ENCODE measurements around the gene ATG7.
"Not testable (repeated sequence)": the region's sequence is repeated elsewhere in the genome, so short reads cannot be mapped to it uniquely, and the experiment has no call there.

ATG7 gene

DNA sequence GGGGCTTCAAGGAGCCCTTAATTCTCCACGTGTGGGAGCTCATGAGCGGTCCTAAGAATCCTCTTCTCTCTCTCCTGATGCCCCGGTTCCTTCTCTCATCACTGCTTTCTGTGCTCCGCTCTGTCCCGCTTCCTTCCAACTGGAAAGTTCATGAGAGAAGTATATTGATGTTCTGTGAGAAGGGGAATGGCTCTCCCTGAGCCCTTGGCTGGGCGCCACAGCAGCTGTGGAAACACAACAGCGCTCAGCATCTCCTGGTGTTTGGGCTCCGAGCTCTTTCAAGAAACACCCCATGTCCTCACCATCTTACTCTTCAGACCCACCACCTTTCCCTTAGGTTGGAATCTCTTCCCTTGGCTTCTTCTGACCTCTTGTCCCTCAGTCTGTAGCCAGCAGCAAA lies 209.8 kb downstream of the ATG7 start:
- no peak for FAIRE-seq
- no peak for DNase-seq (ENCODE audit: extremely low spot score, insufficient read length, low read depth)

GRCh38 chr3:11488356-11488755 lies 216.2 kb downstream of the ATG7 start:
- not testable (repeated sequence) for FAIRE-seq; DNase-seq (ENCODE audit: extremely low spot score, insufficient read length, low read depth)

GRCh38 chr3:11494131-11494916 lies 222.1 kb downstream of the ATG7 start:
- no peak for DNase-seq (ENCODE audit: extremely low spot score, insufficient read length, low read depth)
- no peak for FAIRE-seq

- no peak for FAIRE-seq
- no peak for DNase-seq (ENCODE audit: extremely low spot score, insufficient read length, low read depth)
Observed at GRCh38 chr3:11495948-11496557, 223.9 kb downstream of the ATG7 start.

GRCh38 chr3:11498177-11498576 lies 226.0 kb downstream of the ATG7 start:
- FAIRE-seq (no peak), DNase-seq (ENCODE audit: extremely low spot score, insufficient read length, low read depth) (no peak)

GRCh38 chr3:11498646-11499045 lies 226.4 kb downstream of the ATG7 start:
- DNase-seq (ENCODE audit: extremely low spot score, insufficient read length, low read depth) = no peak
- FAIRE-seq = no peak

- DNase-seq (ENCODE audit: extremely low spot score, insufficient read length, low read depth) = no peak
- FAIRE-seq = no peak
Observed at GRCh38 chr3:11499144-11499543, 226.9 kb downstream of the ATG7 start.

DNA sequence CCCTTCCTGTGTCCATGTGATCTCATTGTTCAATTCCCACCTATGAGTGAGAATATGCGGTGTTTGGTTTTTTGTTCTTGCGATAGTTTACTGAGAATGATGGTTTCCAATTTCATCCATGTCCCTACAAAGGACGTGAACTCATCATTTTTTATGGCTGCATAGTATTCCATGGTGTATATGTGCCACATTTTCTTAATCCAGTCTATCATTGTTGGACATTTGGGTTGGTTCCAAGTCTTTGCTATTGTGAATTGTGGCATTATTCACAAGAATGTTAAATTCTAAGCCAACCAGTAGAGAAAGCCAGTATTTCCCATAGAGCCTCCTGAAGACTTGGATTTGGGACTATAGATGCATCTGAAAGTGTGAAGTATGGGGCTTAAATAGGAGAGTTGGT lies 230.2 kb downstream of the ATG7 start:
- DNase-seq (ENCODE audit: extremely low spot score, insufficient read length, low read depth); FAIRE-seq: not testable (repeated sequence)

GRCh38 chr3:11507719-11508118 lies 235.5 kb downstream of the ATG7 start:
- no peak for DNase-seq (ENCODE audit: extremely low spot score, insufficient read length, low read depth)
- FAIRE-seq = no peak

DNA sequence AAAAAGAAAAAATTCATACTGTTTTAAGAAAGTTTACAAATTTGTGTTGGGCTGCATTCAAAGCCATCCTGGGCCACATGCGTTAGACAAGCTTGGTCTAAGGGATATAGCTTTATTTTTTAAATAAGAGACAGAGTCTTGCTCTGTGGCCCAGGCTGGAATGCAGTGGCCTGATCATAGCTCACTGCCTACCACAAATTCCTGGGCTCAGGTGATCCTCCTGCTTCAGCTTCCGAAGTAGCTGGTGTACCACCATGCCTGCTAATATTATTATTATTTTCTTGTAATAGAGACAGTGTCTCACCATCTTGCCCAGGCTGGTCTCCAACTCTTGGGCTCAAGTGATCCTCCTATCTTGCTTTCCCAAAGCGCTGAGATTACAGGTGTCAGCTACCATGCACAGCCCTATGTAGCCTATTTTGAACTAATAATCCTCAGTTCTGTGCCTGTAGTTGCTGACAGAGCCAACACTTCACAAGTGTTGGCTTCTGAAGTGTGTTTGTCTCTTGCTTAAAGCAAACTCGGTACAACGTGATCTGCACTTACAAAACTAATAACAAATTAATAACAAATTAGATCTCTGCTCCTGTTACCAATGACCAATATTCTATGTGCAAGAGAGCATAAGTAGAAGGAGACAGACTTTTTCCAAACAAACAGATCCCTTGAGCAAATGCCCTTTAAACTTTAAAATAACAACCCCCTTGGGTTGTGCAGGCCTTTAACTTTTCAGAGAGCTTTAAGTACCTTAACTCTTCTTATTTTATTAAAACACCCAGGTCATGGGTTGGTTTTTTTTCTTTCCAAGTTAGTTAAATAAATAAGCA lies 236.4 kb downstream of the ATG7 start:
- FAIRE-seq (no peak), DNase-seq (ENCODE audit: extremely low spot score, insufficient read length, low read depth) (no peak)

DNA sequence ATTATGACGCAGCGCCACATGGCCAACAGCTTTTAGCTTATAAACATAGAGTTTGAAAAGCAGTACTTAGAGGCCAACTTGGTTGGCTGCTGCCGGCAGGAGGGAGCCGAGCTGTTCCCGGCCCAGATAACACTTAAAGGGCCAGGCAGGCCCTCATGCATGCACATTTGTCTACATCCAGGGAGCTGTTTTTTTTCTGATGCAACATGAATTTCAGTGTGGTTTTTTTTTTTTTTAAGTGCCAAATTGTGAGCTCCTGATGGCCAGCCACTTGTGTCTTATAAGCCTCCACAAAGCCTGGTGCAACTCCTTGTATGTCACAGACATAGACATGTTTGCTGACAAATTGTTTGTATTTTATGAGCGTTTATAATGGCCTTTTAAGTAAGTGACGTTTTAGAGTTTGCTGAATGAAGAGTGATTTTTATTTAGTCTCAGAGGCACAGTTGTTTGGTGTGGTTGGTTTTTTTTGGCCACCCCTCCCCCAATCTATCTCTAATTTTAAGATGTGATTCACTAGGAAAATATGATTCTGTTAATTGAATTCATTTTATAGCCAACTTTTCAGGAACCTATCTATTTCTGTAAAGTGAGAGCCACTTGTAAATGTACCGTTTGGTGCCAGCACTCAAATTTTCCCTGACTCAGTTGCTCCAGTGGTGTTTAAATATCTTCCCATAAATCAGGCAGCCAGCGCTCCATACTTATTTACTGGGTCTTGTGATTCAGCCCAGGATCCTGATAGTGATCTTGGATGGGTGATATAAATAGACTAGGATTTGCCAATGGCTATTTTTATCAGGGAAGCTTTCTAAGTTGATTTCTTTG lies 237.2 kb downstream of the ATG7 start:
- no peak for FAIRE-seq
- no peak for DNase-seq (ENCODE audit: extremely low spot score, insufficient read length, low read depth)

DNA sequence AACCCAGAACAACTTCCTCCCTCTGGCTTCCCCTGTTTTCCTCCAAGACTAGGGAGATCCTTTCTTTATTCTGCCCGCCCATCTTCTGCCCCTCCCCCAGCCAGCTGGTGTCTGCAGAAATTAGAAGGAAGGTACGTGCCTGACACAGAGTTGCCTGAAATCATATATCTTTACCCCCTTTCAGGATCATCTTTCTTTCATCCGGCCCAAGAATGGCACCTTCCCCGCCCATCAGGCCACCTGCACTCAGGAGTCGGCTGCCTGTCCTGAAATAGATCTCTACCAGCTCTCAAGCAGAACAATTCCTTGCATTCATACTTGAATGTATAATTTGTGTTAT lies 237.8 kb downstream of the ATG7 start:
- no peak for DNase-seq (ENCODE audit: extremely low spot score, insufficient read length, low read depth)
- no peak for FAIRE-seq

DNA sequence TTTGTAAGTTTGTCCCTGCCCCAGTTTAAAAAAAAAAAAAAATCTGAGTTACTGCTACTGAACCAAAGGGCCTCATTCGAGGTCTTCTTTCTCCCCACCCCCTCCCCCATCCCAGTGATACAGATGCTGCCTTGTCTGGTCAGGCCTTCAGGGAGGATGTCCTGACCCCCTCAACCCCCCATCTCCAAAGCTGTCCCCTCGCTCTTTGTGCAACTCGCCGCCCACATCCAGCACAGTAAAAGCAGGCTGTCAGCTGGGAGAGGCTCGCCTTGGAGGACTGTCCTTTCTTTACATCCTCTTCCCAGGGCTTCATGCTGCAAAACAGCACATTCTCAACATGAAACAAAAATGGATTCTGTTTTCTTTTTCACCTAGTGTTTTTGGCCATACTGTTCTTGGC lies 238.2 kb downstream of the ATG7 start:
- no peak for DNase-seq (ENCODE audit: extremely low spot score, insufficient read length, low read depth)
- no peak for FAIRE-seq

DNA sequence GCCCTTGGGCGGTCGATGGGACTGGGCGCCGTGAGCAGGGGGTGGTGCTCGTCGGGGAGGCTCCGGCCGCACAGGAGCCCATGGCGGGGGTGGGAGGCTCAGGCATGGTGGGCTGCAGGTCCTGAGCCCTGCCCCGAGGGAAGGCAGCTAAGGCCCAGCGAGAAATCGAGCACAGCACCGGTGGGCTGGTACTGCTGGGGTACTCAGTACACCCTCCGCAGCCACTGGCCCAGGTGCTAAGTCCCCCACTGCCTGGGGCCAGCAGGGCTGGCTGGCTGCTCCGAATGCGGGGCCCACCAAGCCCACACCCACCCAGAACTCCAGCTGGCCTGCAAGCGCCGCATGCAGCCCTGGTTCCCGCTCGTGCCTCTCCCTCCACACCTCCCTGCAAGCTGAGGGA lies 239.4 kb downstream of the ATG7 start:
- DNase-seq (ENCODE audit: extremely low spot score, insufficient read length, low read depth); FAIRE-seq: not testable (repeated sequence)

GRCh38 chr3:11513125-11513816 lies 241.1 kb downstream of the ATG7 start:
- DNase-seq (ENCODE audit: extremely low spot score, insufficient read length, low read depth); FAIRE-seq: not testable (repeated sequence)

DNA sequence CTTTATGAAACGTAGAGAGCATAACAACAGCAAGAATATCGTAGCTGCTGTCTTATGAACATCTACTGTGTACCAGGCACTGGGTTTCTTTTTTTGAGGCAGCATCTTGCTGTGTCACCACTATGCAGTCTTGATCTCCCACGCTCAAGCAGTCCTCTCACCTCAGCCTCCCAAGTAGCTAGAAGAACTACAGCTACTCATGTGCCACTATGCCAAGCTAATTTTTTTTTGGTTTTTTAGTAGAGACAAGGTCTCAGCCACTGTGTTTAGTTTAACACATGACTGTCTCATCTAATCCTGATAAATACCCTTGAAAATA lies 241.6 kb downstream of the ATG7 start:
- FAIRE-seq (no peak), DNase-seq (ENCODE audit: extremely low spot score, insufficient read length, low read depth) (no peak)

- no peak for FAIRE-seq
Observed at GRCh38 chr3:11514191-11514821, 242.1 kb downstream of the ATG7 start.

DNA sequence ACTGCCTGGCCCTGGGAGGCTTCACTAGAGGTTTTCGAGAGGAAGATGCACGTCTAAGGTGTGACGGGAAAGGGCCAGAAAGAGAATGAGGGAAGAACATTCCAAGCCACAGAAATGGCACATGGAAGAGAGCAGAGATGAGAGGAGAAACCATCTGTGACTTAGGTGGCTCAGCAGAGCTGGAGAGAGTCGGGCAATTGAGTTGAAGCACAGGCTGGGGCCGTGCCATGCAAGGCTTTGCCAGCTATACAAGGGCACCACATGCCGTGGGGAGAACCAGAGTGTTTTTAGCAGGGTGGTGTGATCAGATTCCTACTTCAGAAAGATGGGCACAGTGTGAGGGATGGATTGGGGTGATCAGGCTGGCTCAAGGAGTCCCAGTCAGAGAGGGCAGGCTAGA lies 245.4 kb downstream of the ATG7 start:
- DNase-seq (ENCODE audit: extremely low spot score, insufficient read length, low read depth) (no peak), FAIRE-seq (no peak)

More at GRCh38 chr3:11514191-11514821, 242.1 kb downstream of the ATG7 start:
- DNase-seq (ENCODE audit: extremely low spot score, insufficient read length, low read depth) = no peak

DNA sequence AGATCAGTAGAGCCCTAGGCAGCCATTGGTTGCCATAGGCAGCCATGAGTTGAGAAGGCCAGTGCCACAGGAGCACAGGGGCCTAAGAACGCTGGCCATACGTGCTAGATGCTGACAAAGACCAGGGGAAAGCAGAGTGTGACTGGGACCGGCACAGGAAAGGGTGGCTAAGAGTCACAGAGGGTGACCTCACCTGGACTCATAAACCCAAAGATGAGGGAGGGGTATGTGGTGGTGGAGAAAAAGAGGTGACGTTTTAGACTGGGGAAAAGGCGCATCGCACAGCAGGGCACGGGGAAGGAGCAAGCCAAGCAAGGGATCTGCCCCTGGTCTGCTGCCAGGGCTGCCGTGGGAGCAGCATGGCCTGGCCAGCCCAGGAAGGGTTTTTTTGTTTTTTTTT lies 249.0 kb downstream of the ATG7 start:
- no peak for DNase-seq (ENCODE audit: extremely low spot score, insufficient read length, low read depth)
- FAIRE-seq = no peak
